Activated CD4-positive, alpha-beta T cell treated with anti-CD3 and anti-CD28 coated beads, Interleukin-2, amount 50 U/mL, for 24 hours (primary cell): ENCODE measurements around the gene DAND5.

ENCODE experiments used
- DNase-seq, 2 donors: peaks; one replicate each; pipeline ENCODE4 v3.0.0-alpha.2; 2020; ENCODE audit warnings: low read depth in 1 of 2, low spot score in 1 of 2

Gene DAND5

DNA sequence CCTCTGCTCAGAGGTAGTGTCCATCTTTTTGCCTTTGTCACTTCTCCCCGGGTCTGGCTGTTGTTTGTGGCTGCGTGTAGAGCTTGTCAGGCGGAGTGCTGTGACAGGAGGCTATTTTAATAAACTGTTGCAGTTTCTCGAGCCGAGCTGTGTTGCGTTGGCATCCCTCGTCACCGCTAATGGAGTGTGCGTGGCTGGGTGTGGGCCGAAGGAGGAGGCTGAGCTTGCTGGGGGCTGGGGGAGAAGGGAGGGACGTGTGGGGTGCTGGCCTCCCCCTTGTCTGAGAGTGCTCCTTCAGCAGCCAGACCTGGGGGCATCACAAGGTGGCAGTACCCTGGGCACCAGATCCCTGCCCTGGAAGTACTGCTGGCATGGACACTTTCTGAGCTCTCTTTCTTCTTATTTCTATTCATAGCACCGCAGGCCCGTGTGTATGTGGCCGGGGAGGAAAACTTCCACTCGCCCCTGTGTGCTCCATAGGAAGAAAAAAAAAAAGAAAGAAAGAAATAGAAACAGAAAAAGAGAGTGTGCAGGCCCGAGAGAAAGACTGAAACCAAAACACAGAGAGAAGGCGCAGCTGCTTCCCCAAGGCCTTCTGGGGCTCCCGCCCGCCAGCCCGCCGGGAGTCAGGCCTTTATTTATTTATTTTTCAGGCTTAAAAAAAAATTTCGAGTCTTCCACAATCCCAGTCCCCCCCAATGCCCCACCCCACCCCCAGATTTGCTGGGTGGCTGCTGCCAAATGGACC is 52.9 kb downstream of the DAND5 start:
- no peak for DNase-seq

DNA sequence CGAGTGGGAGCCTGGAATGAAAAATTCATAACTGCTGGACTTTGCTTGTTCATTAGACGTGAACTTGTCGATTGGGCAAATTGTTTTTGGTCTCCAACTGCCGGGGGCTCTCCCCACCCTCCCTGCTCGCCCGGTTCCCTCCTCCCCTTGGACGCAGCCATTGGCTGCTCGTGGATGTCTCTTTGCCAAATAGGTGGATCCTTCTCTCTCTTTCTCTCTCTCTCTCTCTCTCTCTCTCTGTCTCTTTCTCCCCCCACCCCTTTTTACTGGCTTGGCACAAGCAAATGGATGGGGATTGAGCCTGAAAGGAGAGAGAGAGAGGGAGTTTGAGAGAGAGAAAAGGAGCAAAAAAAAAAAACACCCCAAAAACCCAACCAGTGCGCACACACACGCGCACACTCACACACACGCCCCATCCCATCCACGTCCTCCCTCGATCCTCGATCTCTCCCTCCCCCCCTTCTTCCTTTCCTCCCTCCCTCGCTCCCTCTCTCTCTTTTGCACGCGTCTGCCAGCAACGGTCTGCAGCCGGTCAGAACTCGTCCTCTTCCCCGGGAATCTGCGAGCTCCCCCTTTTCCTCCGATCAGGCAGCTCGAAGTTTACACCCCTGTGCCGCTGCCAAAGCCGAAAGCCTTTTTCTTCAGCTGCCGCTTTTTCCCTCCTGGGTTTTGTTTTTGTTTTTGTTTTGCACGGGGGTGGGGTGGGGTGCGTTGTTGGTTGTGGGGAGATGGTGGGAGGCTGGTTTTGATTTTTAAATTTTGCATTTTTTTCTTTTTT is 53.7 kb downstream of the DAND5 start:
- DNase-seq, result no peak

DNA sequence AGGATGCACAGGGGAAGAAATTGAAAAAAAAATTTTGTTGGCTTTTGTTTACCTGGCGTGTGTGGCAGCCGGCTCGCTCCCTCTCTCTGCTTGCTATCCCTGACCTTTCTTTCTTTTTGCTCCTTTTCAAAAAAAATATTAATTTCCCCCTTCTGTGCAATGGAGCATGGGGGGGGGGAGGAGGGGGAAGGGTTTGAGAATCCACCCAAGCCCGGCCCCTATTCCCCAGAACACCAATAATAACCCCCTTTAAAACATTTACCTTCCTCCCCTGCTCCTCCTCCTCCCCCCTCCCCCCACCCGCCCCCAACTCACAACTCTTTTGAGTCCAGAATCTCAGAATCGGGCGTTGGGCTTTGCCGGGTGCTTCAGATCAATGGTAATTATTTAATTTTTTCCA is 54.3 kb downstream of the DAND5 start:
- no peak for DNase-seq
